Stimulated activated CD8-positive, alpha-beta memory T cell treated with anti-CD3 and anti-CD28 coated beads, Interleukin-7, amount 100 ng/mL, for 1 hour (primary cell): ENCODE data around the gene TMED6.
"Not testable (repeated sequence)": the region's sequence is repeated elsewhere in the genome, so short reads cannot be mapped to it uniquely, and the experiment has no call there.

ENCODE experiments used
- DNase-seq, 2 donors: peaks; one replicate each; pipeline ENCODE4 v3.0.0-alpha.2; 2020; ENCODE audit warnings: low read depth in 2 of 2

TMED6 gene

DNA sequence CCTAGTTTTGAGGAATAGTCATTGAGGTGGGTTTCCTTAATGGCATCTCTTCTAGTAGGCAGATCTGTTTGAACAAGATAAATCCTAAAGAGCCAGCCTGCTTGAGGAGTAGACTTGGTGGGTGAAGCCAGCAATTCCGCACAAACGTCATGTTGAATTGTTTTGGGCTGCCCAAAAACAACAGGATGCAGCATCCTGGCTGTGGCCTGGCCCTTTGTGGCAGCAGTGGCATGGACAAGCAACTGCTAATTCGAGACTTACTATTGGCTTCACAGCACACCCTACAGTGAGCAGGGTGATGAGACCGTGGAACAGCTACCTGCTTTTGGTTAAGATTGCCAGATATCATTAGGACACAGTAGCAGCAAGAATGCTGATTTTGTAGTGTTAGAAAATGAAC lies 49.7 kb downstream of the TMED6 start:
- DNase-seq: no peak

GRCh38 chr16:69301187-69301586 lies 50.4 kb downstream of the TMED6 start:
- DNase-seq: no peak

- DNase-seq: no peak
These were observed 53.3 kb downstream of the TMED6 start for GRCh38 chr16:69298261-69298660.

DNA sequence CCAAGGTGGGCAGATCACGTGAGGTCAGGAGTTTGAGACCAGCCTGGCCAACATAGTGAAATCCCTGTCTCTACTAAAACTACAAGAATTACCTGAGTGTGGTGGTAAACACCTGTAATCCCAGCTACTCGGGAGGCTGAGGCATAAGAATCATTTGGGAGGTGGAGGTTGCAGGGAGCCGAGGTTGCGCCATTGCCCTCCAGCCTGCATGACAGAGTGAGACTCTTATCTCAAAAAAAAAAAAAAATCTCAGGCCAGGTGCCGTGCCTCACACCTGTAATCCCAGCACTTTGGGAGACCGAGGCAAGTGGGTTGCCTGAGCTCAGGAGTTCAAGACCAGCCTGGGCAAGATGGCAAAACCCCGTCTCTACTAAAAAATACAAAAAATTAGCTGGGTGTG lies 54.8 kb downstream of the TMED6 start:
- not testable (repeated sequence) for DNase-seq

DNA sequence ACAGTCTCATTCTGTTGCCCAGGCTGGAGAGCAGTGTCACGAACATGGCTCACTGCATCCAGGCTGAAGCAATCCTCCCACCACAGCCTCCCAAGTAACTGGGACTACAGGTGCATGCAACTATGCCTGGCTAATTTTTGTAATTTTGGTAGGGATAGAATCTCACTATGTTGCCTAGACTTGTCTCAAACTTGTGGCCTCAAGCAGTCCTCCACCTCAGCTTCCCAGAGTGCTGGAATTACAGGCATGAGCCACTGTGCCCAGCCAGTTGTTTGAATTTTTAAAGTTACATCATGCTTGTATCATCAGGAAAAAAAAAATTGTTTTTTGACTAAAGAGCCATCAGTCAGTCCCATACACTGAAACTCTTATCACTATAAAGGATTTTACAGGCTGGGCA lies 57.5 kb downstream of the TMED6 start:
- no peak for DNase-seq

GRCh38 chr16:69293401-69293800 lies 58.2 kb downstream of the TMED6 start:
- DNase-seq: no peak
